PC-9 (cell line): Measurements from ENCODE around the gene ZNF438. TPM values are rescaled to one million over a fixed set of nuclear protein-coding genes. Genes with fewer than 3 reads are reported as not detected.
"Not testable (repeated sequence)": the region's sequence is repeated elsewhere in the genome, so short reads cannot be mapped to it uniquely, and the experiment has no call there.

Source experiments
- BruUV-seq: library from RNA; stranded (reverse); fragments of 400-500 nt; replicated peaks from 2 replicates; lab custom pipeline; 2021; lab: Mats Ljungman, UMichigan
- CTCF ChIA-PET: fragments of 300-600 bp; sonication (Branson Sonifier 250); formaldehyde crosslinking; loops from one replicate; lab custom pipeline; 2022; ENCODE audit warnings: antibody characterized with exemption; lab: Charles Lee
- POLR2A ChIA-PET: fragments of 300-600 bp; sonication (Branson Sonifier 250); formaldehyde crosslinking; loops from one replicate; lab custom pipeline; 2022; ENCODE audit warnings: antibody characterized with exemption; ENCODE audit not compliant: unreplicated experiment; lab: Charles Lee
- DNase-seq, 2 experiments: peaks; one replicate each; pipeline versions ENCODE4 v3.0.0 to v3.0.0-alpha.2; 2015 to 2022; ENCODE audit warnings: mixed read lengths in 1 of 2
- H2AFZ ChIP-seq: fragments of 200-600 bp; sonication (generic); 2 replicates; pipeline ENCODE4 v1.8.1; 2017; ENCODE audit warnings: antibody characterized with exemption
- H3F3A ChIP-seq: fragments of 200-600 bp; sonication (generic); 2 replicates; pipeline ENCODE4 v1.8.1; 2017; ENCODE audit warnings: antibody characterized with exemption, mild to moderate bottlenecking, low read depth; ENCODE audit not compliant: insufficient read depth
- H3K27ac ChIP-seq: fragments of 200-600 bp; sonication (generic); 2 replicates; pipeline ENCODE4 v1.6.1; 2016; ENCODE audit warnings: mixed run types
- H3K27me3 ChIP-seq: fragments of 200-600 bp; sonication (generic); 2 replicates; pipeline ENCODE4 v1.6.1; 2016; ENCODE audit warnings: low read depth, mixed run types; ENCODE audit not compliant: insufficient read depth
- H3K36me3 ChIP-seq: fragments of 200-600 bp; sonication (generic); 2 replicates; pipeline ENCODE4 v1.6.1; 2016; ENCODE audit warnings: low read depth, mixed run types
- H3K4me1 ChIP-seq: fragments of 200-600 bp; sonication (generic); replicated peaks from 2 replicates; pipeline ENCODE4 v1.6.1; 2016; ENCODE audit warnings: mixed run types; ENCODE audit not compliant: insufficient read depth
- H3K4me2 ChIP-seq: fragments of 200-600 bp; sonication (generic); 2 replicates; pipeline ENCODE4 v1.6.1; 2017; ENCODE audit warnings: mixed run types
- H3K4me3 ChIP-seq: fragments of 200-600 bp; sonication (generic); 2 replicates; pipeline ENCODE4 v1.6.1; 2016; ENCODE audit warnings: mixed run types
- H3K79me2 ChIP-seq: fragments of 200-600 bp; sonication (generic); 2 replicates; pipeline ENCODE4 v1.6.1; 2017; ENCODE audit warnings: low read depth, mixed run types
- H3K9me2 ChIP-seq: fragments of 200-600 bp; sonication (generic); 2 replicates; pipeline ENCODE4 v1.8.1; 2017; ENCODE audit warnings: mild to moderate bottlenecking; ENCODE audit not compliant: insufficient read depth
- H3K9me3 ChIP-seq: fragments of 200-600 bp; sonication (generic); 2 replicates; pipeline ENCODE4 v1.8.1; 2016; ENCODE audit warnings: low read depth; ENCODE audit not compliant: insufficient read depth
- H4K20me1 ChIP-seq: fragments of 200-600 bp; sonication (generic); 2 replicates; pipeline ENCODE4 v1.8.1; 2017; ENCODE audit not compliant: insufficient read depth
- EZH2 ChIP-seq: fragments of 200-600 bp; sonication (generic); IDR thresholded peaks from 2 replicates; pipeline ENCODE4 v1.8.0; 2017; ENCODE audit warnings: antibody characterized with exemption, low read depth
- intact Hi-C: fragments of 100-400 bp; cut with micrococcal nuclease; formaldehyde crosslinking; loops from one replicate; pipeline ENCODE4 v1.10.0; 2022; ENCODE audit not compliant: unreplicated experiment
- total RNA-seq: library from RNA; stranded (reverse); gene quantifications from 2 replicates; pipeline ENCODE4 v1.2.3, GENCODE V29; 2021
- TF ChIP-seq, protein P1 (sequence below): fragments of 200-600 bp; sonication (generic); conservative IDR thresholded peaks from 2 replicates; pipeline ENCODE4 v1.6.1; 2017; ENCODE audit warnings: mixed run types, antibody characterized with exemption, mild to moderate bottlenecking, moderate library complexity

Gene ZNF438
- total RNA-seq, 1 experiment from 2014 or later = 4.7 TPM

- no peak overlapping the region for H2AFZ ChIP-seq
- intact Hi-C loops = no loop called here
- ChIA-PET CTCF (no interaction called here), POLR2A (no interaction called here)
- no peaks in the 10 kb centered on the region for H3K27me3 ChIP-seq
- H4K20me1 ChIP-seq = no peaks in the 10 kb centered on the region
- no peaks in the 10 kb centered on the region for H3F3A ChIP-seq
- H3K4me2 ChIP-seq = no peak overlapping the region
- no peaks in the 10 kb centered on the region for H3K9me2 ChIP-seq
- H3K4me3 ChIP-seq = no peak overlapping the region
- no peaks in the 10 kb centered on the region for H3K9me3 ChIP-seq
- TF ChIP-seq, protein P1, sequence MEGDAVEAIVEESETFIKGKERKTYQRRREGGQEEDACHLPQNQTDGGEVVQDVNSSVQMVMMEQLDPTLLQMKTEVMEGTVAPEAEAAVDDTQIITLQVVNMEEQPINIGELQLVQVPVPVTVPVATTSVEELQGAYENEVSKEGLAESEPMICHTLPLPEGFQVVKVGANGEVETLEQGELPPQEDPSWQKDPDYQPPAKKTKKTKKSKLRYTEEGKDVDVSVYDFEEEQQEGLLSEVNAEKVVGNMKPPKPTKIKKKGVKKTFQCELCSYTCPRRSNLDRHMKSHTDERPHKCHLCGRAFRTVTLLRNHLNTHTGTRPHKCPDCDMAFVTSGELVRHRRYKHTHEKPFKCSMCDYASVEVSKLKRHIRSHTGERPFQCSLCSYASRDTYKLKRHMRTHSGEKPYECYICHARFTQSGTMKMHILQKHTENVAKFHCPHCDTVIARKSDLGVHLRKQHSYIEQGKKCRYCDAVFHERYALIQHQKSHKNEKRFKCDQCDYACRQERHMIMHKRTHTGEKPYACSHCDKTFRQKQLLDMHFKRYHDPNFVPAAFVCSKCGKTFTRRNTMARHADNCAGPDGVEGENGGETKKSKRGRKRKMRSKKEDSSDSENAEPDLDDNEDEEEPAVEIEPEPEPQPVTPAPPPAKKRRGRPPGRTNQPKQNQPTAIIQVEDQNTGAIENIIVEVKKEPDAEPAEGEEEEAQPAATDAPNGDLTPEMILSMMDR = no peak
- TF ChIP-seq EZH2 = no peak
- no peaks in the 10 kb centered on the region for H3K79me2 ChIP-seq
- BruUV-seq = no TSS peak
- no peaks in the 10 kb centered on the region for H3K4me1 ChIP-seq
- H3K36me3 ChIP-seq = no peaks in the 10 kb centered on the region
- no peak overlapping the region for H3K27ac ChIP-seq
- no peak for DNase-seq
Measured at GRCh38 chr10:31041011-31041410, 9.3 kb upstream of the ZNF438 start.

GRCh38 chr10:31039006-31039405 is 7.3 kb upstream of the ZNF438 start:
- H3K9me2 ChIP-seq, H4K20me1 ChIP-seq, H3K27ac ChIP-seq, H3K4me3 ChIP-seq, H3K9me3 ChIP-seq, BruUV-seq, CTCF ChIA-PET, H3K27me3 ChIP-seq, H3F3A ChIP-seq, DNase-seq, H2AFZ ChIP-seq, POLR2A ChIA-PET, H3K36me3 ChIP-seq, H3K79me2 ChIP-seq, H3K4me2 ChIP-seq: not testable (repeated sequence)
- peaks cover 12% of the 10 kb centered on the region for H3K4me1 ChIP-seq
- intact Hi-C loops = loop anchor here (10.0 kb wide), 1 partner anchor 426 kb away; no protein-coding TSS in a partner anchor

GRCh38 chr10:31037749-31038148 is 6.1 kb upstream of the ZNF438 start:
- Histone ChIP-seq H3F3A (0 out of 2 replicates have a peak, but pooled peaks cover 3% of the 10 kb centered on the region), H2AFZ (no peak overlapping the region), H3K27ac (no peak overlapping the region), H3K9me2 (no peaks in the 10 kb centered on the region), H4K20me1 (no peaks in the 10 kb centered on the region), H3K27me3 (no peaks in the 10 kb centered on the region), H3K79me2 (no peaks in the 10 kb centered on the region), H3K36me3 (no peaks in the 10 kb centered on the region), H3K9me3 (no peaks in the 10 kb centered on the region), H3K4me1 (peaks cover 24% of the 10 kb centered on the region), H3K4me3 (no peak overlapping the region), H3K4me2 (no peak overlapping the region)
- intact Hi-C loops = loop anchor here (10.0 kb wide), 1 partner anchor 427 kb away; no protein-coding TSS in a partner anchor
- BruUV-seq = no TSS peak
- ChIA-PET POLR2A (no interaction called here), CTCF (no interaction called here)
- no peak for DNase-seq
- TF ChIP-seq, protein P1 = no peak
- no peak for TF ChIP-seq EZH2

GRCh38 chr10:31036209-31036608 is 4.5 kb upstream of the ZNF438 start:
- no peaks in the 10 kb centered on the region for H4K20me1 ChIP-seq
- H3K79me2 ChIP-seq = no peaks in the 10 kb centered on the region
- DNase-seq = no peak
- intact Hi-C loops = loop anchor here (10.0 kb wide), 1 partner anchor 429 kb away; no protein-coding TSS in a partner anchor
- CTCF ChIA-PET = no interaction called here
- BruUV-seq = no TSS peak
- POLR2A ChIA-PET = no interaction called here
- no peaks in the 10 kb centered on the region for H3K27me3 ChIP-seq
- 0 out of 2 replicates have a peak, but pooled peaks cover 6% of the 10 kb centered on the region for H3F3A ChIP-seq
- H3K4me1 ChIP-seq = peaks cover 24% of the 10 kb centered on the region
- no peaks in the 10 kb centered on the region for H3K9me2 ChIP-seq
- no peak overlapping the region for H3K4me2 ChIP-seq
- H3K4me3 ChIP-seq = no peak overlapping the region
- H3K36me3 ChIP-seq = no peaks in the 10 kb centered on the region
- no peak overlapping the region for H2AFZ ChIP-seq
- no peak overlapping the region for H3K27ac ChIP-seq
- TF ChIP-seq, protein P1 = no peak
- no peak for TF ChIP-seq EZH2
- no peaks in the 10 kb centered on the region for H3K9me3 ChIP-seq
